LNCAP (cell line): ENCODE measurements around the gene BEGAIN.

Source experiments
- TF ChIP-seq, protein P1 (sequence below): fragments of 450-650 bp; IDR thresholded peaks from 2 replicates; pipeline ENCODE4 v1.5.1; 2017; ENCODE audit warnings: mild to moderate bottlenecking

BEGAIN gene

DNA sequence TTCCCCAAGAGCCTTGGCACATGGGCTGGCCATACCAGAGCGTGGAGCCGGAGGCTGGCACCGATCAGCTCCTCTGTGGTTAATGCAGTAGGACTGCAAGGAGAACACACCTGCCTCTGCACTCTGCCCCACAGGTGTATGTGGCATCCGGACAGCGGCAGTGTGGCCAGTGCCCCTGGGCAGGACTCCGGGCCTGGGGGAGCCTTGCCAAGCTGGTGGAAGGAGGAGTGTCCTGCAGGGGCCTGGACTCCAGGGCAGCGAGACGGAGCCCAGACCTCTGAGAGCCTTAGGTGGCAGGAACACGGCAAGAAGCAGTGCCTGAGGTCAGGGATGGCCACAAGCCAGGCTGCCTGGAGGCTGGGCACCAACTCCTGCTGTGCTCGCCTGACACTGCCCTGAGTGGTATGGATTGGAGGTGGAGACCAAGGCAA, 5.3 kb upstream of the BEGAIN start:
- TF ChIP-seq, protein P1, sequence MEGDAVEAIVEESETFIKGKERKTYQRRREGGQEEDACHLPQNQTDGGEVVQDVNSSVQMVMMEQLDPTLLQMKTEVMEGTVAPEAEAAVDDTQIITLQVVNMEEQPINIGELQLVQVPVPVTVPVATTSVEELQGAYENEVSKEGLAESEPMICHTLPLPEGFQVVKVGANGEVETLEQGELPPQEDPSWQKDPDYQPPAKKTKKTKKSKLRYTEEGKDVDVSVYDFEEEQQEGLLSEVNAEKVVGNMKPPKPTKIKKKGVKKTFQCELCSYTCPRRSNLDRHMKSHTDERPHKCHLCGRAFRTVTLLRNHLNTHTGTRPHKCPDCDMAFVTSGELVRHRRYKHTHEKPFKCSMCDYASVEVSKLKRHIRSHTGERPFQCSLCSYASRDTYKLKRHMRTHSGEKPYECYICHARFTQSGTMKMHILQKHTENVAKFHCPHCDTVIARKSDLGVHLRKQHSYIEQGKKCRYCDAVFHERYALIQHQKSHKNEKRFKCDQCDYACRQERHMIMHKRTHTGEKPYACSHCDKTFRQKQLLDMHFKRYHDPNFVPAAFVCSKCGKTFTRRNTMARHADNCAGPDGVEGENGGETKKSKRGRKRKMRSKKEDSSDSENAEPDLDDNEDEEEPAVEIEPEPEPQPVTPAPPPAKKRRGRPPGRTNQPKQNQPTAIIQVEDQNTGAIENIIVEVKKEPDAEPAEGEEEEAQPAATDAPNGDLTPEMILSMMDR: no peak

- TF ChIP-seq, protein P1: no peak
Measured at GRCh38 chr14:100591453-100592371, 4.5 kb upstream of the BEGAIN start.

GRCh38 chr14:100590726-100591452, 3.7 kb upstream of the BEGAIN start:
- TF ChIP-seq, protein P1: no peak

- TF ChIP-seq, protein P1: no peak
Measured at GRCh38 chr14:100589760-100590469, 2.7 kb upstream of the BEGAIN start.

DNA sequence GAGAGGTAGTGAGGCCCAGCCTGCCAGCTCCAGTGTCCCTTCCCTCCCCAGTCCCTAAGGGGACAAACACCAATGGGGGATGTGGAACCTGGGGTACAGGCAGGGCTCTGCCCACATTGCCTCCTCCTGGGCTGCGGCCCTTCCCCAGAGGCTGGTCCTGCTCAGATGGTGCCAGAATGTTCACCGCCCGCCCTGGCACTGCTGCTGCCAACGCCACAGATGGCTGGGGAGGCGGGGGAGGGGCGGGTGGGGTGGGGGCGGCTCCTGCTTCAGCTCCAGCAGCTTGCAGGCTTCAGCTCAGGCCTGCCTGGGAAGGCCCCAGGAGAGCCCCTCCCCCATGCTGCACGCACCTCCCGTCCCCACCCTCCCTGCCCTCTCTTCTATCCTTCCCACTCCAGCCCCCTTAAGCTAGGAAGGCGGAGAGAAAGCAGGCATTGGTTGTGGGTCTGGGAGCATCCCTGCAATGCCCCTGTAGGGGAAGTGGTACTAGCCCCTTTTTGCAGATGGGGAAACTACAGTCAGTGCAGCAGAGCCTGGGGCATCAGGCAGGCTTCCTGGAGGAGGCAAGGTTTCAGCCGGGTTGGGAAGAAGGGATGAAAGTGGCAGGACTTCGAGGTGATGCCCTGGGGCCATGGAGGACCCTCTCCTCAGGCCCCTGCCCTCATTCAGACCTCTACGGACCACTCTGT, 2.0 kb upstream of the BEGAIN start:
- TF ChIP-seq, protein P1: no peak

GRCh38 chr14:100588671-100589070, 1.5 kb upstream of the BEGAIN start:
- TF ChIP-seq, protein P1: no peak
